GM21515 (cell line): ENCODE measurements around the gene FAM216B.
A peak's percentile ranks its signal among the peaks of the same experiment; 100 is the strongest.
"Not testable (repeated sequence)": the region's sequence is repeated elsewhere in the genome, so short reads cannot be mapped to it uniquely, and the experiment has no call there.

Source experiments
- ATAC-seq: cut with Tn5 transposase; IDR thresholded peaks from one replicate; pipeline ENCODE4 v1.9.1; 2021; ENCODE audit not compliant: unreplicated experiment

The FAM216B gene

GRCh38 chr13:42780044-42780443 is 1.3 kb upstream of the FAM216B start:
- no peak for ATAC-seq

- no peak for ATAC-seq
These were observed 5.3 kb downstream of the FAM216B start for GRCh38 chr13:42786715-42787114.

DNA sequence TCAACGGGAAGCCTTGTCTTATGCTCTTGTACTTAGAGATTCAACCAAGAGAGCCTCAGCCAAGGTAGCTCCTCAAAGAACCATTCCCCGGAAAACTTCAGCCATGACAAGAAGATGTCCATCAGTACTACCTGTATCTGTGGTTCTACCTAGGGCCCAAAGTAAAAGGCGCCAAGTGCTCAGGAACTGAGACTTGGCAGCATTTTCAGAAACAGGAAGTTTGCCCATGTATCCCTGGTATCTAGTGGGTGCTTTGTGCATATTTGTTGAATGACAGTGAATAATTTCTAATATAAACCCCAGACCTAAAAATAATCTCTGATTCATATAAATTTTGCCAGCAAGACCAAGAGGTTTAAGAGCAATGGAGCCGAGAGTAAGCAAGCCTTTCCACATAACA is 7.2 kb downstream of the FAM216B start:
- no peak for ATAC-seq

GRCh38 chr13:42792154-42792553 is 10.8 kb downstream of the FAM216B start:
- no peak for ATAC-seq

GRCh38 chr13:42794577-42795275 is 13.3 kb downstream of the FAM216B start:
- no peak for ATAC-seq

GRCh38 chr13:42795666-42796065 is 14.3 kb downstream of the FAM216B start:
- ATAC-seq, result no peak

- no peak for ATAC-seq
These were observed 15.5 kb downstream of the FAM216B start for GRCh38 chr13:42796747-42797356.

GRCh38 chr13:42798118-42798517 is 16.7 kb downstream of the FAM216B start:
- no peak for ATAC-seq

DNA sequence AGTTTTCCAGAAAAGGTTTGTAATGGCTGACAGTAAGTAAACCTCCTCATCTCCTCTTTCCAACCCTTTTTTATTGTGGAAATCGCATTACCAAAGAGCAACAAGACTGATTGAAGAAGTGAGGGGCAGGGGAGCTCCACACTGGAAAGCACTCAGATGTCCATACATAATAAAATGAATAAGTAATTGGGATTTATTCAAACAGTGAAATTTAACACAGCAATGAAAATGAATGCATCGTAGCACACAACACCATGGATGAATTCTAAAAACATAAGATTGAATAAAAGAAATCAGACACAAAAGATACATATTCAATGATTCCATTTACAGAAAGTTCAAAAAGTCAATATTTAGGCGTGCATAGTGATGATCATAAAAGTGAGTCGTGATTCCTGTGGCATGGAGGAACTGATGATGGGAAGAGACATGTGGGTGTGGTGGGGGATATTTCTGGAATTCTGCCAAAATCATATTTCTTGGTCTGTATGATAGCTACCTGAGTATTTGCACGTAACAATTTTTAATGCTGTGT is 18.8 kb downstream of the FAM216B start:
- no peak for ATAC-seq

GRCh38 chr13:42803563-42804204 is 22.3 kb downstream of the FAM216B start:
- peak; percentile 25 for ATAC-seq

- ATAC-seq, result peak; percentile 78
These were observed 23.0 kb downstream of the FAM216B start for GRCh38 chr13:42804244-42804874.

DNA sequence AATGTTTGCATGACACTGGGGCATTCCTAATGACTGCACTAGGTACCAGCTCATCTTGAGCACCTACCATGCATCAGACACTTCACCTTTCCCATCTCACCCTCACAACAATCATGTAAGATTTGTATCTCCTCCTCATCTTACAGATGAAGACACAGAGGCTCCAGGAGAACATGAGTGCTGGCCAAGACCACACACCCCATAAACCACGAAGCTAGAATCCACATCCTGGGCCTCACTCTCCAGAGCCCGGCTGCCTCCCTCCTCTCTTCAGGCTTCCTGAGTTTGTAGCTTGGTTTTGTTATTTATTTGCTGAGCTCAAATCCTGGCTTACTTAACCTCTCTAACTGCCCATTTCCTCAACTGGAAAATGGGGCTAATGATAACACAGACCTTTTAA is 25.9 kb downstream of the FAM216B start:
- ATAC-seq, result no peak

DNA sequence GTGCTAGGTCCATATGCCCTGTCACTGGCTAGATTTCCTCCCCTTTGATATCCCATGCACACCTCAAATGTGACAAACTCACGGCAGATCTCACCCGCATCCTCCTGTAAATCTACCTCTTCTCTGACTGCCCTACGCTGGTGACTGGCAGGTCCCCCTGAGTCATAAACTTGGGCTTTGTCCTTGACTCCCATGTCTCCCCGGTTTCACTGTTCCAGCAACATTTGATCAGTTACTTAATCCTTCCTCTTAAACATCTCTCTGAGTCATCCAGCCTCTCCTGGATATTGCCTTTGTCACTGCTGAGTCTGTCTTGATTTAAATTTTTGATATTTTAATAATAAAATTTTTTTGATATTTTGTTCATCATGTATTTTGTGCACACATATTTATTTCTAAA is 26.5 kb downstream of the FAM216B start:
- no peak for ATAC-seq

DNA sequence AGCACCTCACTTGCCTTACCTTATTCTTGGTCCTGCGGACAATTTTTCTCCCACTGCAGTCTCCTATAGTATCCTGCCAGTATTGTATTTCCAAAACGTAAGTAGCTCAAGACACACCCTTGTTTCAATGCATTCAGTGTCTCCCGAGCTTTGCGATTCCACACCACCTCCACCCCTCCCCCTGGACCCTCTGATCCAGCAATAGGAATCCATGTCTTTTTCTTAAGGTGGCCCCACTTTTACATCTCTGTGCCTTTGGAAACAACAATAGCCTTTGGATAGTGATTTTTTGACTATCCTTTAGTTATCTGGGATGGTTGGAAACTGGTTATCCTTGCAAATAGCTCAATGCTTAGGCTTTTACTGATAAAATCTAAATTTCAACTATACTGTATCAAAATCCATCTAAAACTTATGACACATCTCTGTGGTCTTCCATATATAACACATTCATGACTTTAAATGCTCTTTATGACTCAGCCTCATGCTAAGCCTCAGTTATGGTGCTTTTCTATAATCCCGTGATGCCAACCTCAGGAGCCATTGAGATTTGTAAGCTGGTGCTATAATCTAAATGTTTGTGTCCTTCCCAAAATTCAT is 27.1 kb downstream of the FAM216B start:
- ATAC-seq, result no peak

- no peak for ATAC-seq
These were observed 30.9 kb downstream of the FAM216B start for GRCh38 chr13:42812316-42812715.

DNA sequence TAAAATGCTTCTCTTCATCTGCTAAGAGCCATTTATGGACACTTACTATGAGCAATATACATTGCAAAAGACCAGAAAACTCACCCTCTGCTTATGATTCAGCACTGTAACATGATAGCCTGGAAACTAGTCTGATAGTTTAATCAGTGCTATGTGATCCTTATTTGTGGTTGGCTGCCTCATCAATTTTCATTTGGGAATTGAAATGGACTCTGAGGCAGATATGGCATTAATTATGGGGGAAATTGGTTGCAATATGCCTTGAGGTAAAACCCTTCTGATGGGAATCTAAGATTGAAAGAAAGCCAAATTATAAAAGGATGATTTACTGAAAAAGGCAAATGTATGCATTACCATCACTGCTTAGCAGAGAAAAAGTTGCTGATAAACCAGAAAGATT is 33.5 kb downstream of the FAM216B start:
- no peak for ATAC-seq

DNA sequence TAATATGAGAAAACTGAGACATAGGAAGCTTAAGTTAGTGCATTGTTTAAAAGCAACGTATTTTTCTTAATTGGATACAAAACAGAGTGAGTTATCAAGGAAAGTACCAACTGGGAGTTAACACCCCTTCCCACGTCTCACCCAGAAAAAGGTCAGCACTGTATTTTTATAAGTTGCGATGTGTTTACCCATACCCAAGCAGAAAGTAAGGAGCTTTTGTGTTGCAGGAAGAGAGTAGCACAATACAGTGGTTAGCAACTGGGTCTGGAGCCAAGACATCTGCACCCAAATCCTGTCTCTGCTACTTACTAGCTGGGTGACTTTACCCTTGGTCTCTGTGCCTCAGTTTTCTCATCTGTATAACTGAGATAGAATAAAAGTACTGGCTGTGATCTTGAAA is 34.3 kb downstream of the FAM216B start:
- no peak for ATAC-seq

DNA sequence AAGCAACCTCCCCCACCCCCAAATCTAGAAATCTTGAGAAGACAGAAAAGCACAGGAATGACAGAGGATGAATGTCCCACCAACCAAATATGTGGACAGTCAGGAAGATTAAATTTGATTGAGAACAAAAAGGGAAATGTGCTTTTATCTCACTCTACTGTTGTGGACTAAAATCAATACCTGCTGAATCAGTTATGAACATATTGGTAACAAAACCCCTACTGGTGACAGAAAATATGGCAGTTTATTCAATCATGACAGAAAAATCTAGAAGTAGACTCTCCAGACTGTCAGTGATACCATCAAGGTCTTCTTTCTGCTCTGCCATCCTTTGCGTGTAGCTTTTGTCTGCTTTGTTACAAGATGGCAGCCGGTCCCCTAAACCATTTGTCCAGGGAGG is 35.2 kb downstream of the FAM216B start:
- ATAC-seq, result no peak

GRCh38 chr13:42819687-42820086 is 38.3 kb downstream of the FAM216B start:
- not testable (repeated sequence) for ATAC-seq

- ATAC-seq, result no peak
These were observed 39.1 kb downstream of the FAM216B start for GRCh38 chr13:42820451-42820850.

GRCh38 chr13:42821437-42821836 is 40.1 kb downstream of the FAM216B start:
- ATAC-seq, result no peak
